GM12873 (cell line): ENCODE data around the gene HOXA6.

Source experiments
- TF ChIP-seq, protein P1 (sequence below): IDR thresholded peaks from 2 replicates; pipeline ENCODE4 v1.5.1; 2012; ENCODE audit warnings: low read depth, mild to moderate bottlenecking, moderate library complexity, low read length, control low read depth; ENCODE audit not compliant: insufficient read depth; ENCODE audit errors: missing control alignments

The HOXA6 gene

DNA sequence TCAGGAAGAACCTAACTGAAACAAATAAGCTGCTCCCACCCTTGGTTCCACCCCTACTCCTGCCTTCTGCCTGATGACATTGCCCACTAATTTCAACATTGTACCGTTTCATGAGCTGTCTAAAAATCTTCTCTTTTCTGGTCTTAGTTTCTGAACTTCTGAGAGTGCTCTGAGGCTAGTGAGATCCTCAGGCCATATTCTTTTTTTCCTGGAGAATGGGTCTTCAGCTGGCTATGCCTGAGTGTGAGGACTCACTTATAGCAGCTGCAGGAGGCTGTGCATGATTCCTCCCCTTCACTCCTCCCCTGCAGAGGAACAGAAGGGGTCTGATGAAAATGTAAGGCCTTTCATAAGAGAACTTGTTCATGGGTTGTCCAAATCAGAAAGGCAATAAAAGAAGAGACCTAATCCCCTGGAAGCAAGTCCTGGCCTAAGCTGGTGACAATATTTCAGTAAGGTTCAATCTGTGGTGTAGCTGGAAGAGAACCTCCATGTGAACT, 28.1 kb downstream of the HOXA6 start:
- TF ChIP-seq, protein P1, sequence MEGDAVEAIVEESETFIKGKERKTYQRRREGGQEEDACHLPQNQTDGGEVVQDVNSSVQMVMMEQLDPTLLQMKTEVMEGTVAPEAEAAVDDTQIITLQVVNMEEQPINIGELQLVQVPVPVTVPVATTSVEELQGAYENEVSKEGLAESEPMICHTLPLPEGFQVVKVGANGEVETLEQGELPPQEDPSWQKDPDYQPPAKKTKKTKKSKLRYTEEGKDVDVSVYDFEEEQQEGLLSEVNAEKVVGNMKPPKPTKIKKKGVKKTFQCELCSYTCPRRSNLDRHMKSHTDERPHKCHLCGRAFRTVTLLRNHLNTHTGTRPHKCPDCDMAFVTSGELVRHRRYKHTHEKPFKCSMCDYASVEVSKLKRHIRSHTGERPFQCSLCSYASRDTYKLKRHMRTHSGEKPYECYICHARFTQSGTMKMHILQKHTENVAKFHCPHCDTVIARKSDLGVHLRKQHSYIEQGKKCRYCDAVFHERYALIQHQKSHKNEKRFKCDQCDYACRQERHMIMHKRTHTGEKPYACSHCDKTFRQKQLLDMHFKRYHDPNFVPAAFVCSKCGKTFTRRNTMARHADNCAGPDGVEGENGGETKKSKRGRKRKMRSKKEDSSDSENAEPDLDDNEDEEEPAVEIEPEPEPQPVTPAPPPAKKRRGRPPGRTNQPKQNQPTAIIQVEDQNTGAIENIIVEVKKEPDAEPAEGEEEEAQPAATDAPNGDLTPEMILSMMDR: no peak

DNA sequence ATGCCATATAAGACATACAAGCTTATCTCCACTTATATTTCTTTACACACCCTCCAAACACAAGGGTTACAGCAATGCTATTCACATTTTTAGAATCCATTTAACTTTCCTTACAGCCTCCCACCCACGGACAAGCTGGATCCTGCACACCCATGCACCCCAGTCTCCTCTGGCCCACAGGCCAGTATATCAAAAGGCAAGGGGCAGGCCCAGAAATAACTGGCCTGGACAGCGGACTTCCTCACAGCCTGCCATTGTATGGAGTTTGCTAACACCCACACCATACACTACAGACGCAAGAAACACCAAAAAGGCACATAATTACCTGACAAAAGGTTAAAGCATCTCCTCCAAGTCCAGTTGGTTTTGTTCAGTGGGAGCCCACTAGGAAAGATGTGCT, 29.0 kb downstream of the HOXA6 start:
- TF ChIP-seq, protein P1: no peak

DNA sequence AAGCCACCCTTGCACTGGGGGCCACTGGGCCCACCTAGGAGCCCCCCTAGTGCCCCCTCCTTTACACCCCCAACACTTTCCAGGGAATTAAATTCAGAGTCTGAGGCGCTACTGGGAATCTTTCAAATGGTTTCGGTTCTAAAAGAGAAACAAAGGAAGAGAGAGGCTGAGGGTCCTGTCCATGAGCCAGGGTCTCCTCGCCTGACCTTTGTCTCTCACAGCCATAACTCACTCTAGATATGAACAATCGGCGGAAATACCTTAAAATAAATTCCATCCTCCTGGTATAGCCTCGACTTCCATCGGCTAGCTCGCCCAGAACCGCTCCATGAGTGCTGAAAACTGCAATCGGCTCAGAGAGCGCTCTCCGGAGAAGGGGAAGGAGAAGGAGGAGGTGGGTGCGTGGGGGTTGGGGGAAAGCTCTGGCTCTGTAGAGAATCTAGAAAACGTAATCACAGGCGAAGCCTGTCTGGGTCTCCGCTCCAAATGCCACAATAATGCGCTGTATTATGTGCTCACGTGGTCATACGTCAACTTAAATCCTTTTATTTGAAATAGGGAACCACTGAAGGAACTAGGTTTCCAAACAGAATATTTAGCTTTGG, 29.6 kb downstream of the HOXA6 start:
- TF ChIP-seq, protein P1: no peak

DNA sequence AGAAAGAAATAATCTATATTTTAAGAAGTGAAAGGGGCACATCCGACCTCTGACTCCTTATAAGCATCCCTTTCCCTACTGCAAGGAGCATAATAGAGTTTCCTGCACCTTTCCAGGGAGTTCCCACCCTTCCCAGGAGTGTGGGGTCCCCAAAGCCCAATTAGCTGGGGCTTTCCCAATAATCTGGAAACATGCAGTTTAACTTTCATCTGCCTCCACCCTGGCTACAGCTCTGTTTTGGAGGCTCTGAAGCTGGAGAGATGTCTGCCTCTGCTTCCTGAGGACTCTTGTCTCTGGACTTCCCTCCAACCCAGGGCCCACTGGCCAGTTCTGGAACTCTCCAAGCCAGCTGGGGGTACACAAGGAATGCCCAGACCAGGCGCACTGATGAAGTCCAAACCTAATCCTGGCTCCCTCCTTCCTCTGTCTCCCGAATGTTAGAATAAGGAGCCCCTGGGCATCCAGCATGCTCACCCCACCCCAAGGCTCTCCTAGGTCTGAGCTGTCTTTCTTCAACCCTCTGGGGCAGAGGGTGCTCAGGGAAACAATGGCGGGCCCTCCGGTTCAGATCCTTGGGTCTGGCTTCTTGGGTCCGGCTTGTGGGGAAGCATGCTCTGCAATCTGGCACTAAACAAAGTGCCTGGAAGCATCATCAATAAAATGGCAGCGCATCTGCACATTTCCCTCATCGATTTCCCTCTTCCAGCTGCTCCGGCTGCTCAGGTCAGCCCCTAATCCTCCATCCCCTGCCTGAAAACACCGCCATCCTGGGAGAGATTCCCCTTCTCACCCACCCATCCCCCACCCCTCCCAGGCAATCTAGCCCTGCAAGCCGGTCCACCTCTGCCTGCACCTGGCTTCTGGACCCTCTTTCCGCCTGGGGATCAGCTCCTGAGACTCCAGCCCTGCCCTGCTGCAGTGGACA, 30.4 kb downstream of the HOXA6 start:
- TF ChIP-seq, protein P1: no peak

DNA sequence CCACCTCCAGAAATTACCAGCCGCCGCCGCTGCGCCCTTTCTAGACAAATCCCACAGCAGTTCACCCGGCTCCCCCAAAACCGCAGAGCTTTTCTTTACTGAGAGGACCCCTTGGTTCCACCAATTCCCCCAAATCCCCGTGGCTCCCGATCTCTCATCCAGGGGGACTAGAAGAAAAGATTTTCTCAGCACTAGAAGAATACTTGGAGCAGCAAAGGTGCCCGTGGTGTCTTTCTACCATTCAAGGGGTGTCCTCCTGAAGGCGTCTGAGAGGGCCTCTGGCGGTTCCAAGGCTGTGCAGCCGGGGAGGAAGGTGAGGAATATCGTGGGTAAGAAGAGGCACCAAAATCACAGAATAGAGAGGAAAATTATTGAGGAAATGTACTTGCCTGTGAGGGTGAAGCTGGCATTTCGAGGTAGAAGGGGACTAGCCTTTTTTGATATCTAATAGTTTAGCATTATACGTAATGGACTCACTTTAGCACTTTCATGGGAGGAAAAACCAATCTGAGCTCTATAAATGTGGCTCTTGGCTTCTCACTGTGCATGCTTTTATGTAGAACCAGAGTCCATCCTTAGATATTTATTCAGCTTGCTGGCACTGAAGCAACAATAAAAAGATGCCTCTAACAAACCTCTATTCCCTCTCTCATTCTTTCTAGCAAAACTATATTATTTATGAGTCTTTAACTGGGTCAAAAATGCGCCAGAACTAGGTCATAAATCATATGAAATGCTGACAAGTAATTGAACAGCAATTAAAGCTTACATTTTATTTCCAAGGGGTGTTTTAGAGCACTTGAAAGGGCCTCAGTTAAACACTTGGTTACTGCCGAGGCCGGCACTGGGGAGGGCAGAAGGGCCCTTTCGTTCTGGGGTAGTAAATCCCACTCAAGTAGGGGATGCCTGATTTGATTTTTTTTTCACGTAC, 31.3 kb downstream of the HOXA6 start:
- TF ChIP-seq, protein P1: no peak

DNA sequence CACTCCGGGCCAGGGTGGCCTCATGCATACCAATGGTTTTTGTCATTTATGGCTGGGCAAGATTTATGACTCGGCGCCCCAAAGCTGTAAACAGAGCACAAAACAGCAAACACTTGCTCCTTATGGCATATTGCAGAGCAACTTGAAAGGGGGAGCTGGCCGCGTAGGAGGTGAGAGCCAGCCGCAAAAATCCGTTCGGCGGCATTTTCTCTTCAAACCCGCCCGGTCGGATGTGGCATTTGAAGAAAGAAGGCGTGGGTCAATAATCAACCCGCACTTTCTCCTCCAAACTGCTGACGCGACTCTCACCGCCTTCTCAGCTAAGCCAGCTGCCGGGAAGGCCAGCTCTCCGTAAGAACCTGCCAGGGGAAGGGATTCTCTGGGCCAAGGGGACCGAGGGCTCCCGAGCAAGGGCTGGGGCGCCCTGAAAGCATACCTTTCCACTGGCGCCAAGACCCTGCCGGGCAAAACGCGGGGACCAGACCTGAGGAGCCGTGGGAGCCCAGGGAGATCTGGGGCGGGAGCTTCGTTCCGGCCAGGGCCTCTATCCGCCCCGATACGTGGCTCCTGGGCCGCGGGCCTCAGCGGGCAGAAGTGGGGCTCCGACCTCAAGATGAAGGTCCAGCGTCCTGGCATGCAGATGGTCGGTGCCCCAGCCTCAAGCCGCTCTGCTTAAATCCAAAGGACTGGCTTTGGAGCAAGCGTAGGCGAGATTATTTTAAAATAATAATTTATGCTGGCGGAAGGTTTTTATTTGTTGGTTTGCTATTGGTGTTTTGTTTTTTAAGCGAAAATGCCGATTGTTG, 32.1 kb downstream of the HOXA6 start:
- TF ChIP-seq, protein P1: no peak
